ENCODE measurements around the gene SMIM28.

SMIM28 gene

GRCh38 chr6:138393871-138394783 is 16.4 kb downstream of the SMIM28 start:
- H3K36me3 Mint-ChIP-seq: no peaks in the 10 kb centered on the region
- H3K27me3 Mint-ChIP-seq: peaks cover 2% of the 10 kb centered on the region
- H3K4me3 Mint-ChIP-seq: no peak overlapping the region
- H3K27ac Mint-ChIP-seq: no peak overlapping the region
- H3K9me3 Mint-ChIP-seq: no peaks in the 10 kb centered on the region
- no peaks in the 10 kb centered on the region for H3K4me1 Mint-ChIP-seq

- H3K36me3 Mint-ChIP-seq: no peaks in the 10 kb centered on the region
- peaks cover 2% of the 10 kb centered on the region for H3K27me3 Mint-ChIP-seq
- no peaks in the 10 kb centered on the region for H3K4me1 Mint-ChIP-seq
- no peak overlapping the region for H3K4me3 Mint-ChIP-seq
- H3K27ac Mint-ChIP-seq: no peak overlapping the region
- no peaks in the 10 kb centered on the region for H3K9me3 Mint-ChIP-seq
Measured at GRCh38 chr6:138396709-138397108, 19.0 kb downstream of the SMIM28 start.

- no peaks in the 10 kb centered on the region for H3K4me1 Mint-ChIP-seq
- no peaks in the 10 kb centered on the region for H3K36me3 Mint-ChIP-seq
- H3K9me3 Mint-ChIP-seq: no peaks in the 10 kb centered on the region
- H3K27me3 Mint-ChIP-seq: no peaks in the 10 kb centered on the region
- H3K27ac Mint-ChIP-seq: no peak overlapping the region
- H3K4me3 Mint-ChIP-seq: no peak overlapping the region
Measured at GRCh38 chr6:138397128-138398122, 19.7 kb downstream of the SMIM28 start.

GRCh38 chr6:138400326-138400725 is 22.6 kb downstream of the SMIM28 start:
- H3K9me3 Mint-ChIP-seq: no peaks in the 10 kb centered on the region
- H3K27ac Mint-ChIP-seq: no peak overlapping the region
- H3K4me3 Mint-ChIP-seq: no peak overlapping the region
- no peaks in the 10 kb centered on the region for H3K27me3 Mint-ChIP-seq
- peaks cover 5% of the 10 kb centered on the region for H3K4me1 Mint-ChIP-seq
- H3K36me3 Mint-ChIP-seq: no peaks in the 10 kb centered on the region

- H3K9me3 Mint-ChIP-seq: no peaks in the 10 kb centered on the region
- H3K27me3 Mint-ChIP-seq: no peaks in the 10 kb centered on the region
- H3K4me3 Mint-ChIP-seq: no peak overlapping the region
- H3K27ac Mint-ChIP-seq: no peak overlapping the region
- no peaks in the 10 kb centered on the region for H3K36me3 Mint-ChIP-seq
- peaks cover 15% of the 10 kb centered on the region for H3K4me1 Mint-ChIP-seq
Measured at GRCh38 chr6:138401960-138402837, 24.5 kb downstream of the SMIM28 start.

- H3K4me3 Mint-ChIP-seq: peak overlapping the region; percentile 74
- H3K36me3 Mint-ChIP-seq: no peaks in the 10 kb centered on the region
- no peak overlapping the region for H3K27ac Mint-ChIP-seq
- H3K4me1 Mint-ChIP-seq: peaks cover 15% of the 10 kb centered on the region
- no peaks in the 10 kb centered on the region for H3K9me3 Mint-ChIP-seq
- H3K27me3 Mint-ChIP-seq: no peaks in the 10 kb centered on the region
Measured at GRCh38 chr6:138402838-138403187, 25.1 kb downstream of the SMIM28 start.

GRCh38 chr6:138403324-138403800 is 25.7 kb downstream of the SMIM28 start:
- no peaks in the 10 kb centered on the region for H3K27me3 Mint-ChIP-seq
- peaks cover 18% of the 10 kb centered on the region for H3K4me1 Mint-ChIP-seq
- H3K9me3 Mint-ChIP-seq: no peaks in the 10 kb centered on the region
- no peaks in the 10 kb centered on the region for H3K36me3 Mint-ChIP-seq
- peak overlapping the region; percentile 74 for H3K4me3 Mint-ChIP-seq
- peak overlapping the region; percentile 35 for H3K27ac Mint-ChIP-seq

GRCh38 chr6:138403801-138404665 is 26.3 kb downstream of the SMIM28 start, which contains the start of gene HEBP2:
Gene HEBP2, plus strand, starts transcription at chr6:138404223. Its CDS starts 273 bp downstream, at chr6:138404496.
- Mint-ChIP-seq H3K27ac (peak within 1 kb of the TSS; percentile 71), H3K4me3 (peak within 1 kb of the TSS; percentile 81), H3K36me3 (peaks cover 4% of the 10 kb centered on the region), H3K27me3 (no peaks in the 10 kb centered on the region), H3K9me3 (no peaks in the 10 kb centered on the region), H3K4me1 (peaks cover 22% of the 10 kb centered on the region)

GRCh38 chr6:138404666-138405337 is 27.1 kb downstream of the SMIM28 start:
- Mint-ChIP-seq H3K27me3 (no peaks in the 10 kb centered on the region), H3K36me3 (peaks cover 9% of the 10 kb centered on the region), H3K27ac (peak overlapping the region; percentile 71), H3K4me3 (peak overlapping the region; percentile 81), H3K4me1 (peaks cover 29% of the 10 kb centered on the region), H3K9me3 (no peaks in the 10 kb centered on the region)

- Mint-ChIP-seq H3K27ac (peak overlapping the region; percentile 33), H3K27me3 (no peaks in the 10 kb centered on the region), H3K4me1 (peaks cover 32% of the 10 kb centered on the region), H3K4me3 (peak overlapping the region; percentile 6), H3K36me3 (peaks cover 11% of the 10 kb centered on the region), H3K9me3 (no peaks in the 10 kb centered on the region)
Measured at GRCh38 chr6:138405816-138406413, 28.2 kb downstream of the SMIM28 start.

GRCh38 chr6:138406443-138406842 is 28.7 kb downstream of the SMIM28 start:
- Mint-ChIP-seq H3K36me3 (peaks cover 15% of the 10 kb centered on the region), H3K27me3 (no peaks in the 10 kb centered on the region), H3K4me3 (no peak overlapping the region), H3K27ac (peak overlapping the region; percentile 33), H3K4me1 (peaks cover 37% of the 10 kb centered on the region), H3K9me3 (no peaks in the 10 kb centered on the region)

GRCh38 chr6:138410048-138410735 is 32.5 kb downstream of the SMIM28 start:
- Mint-ChIP-seq H3K27me3 (no peaks in the 10 kb centered on the region), H3K4me1 (peaks cover 34% of the 10 kb centered on the region), H3K4me3 (no peak overlapping the region), H3K36me3 (peaks cover 23% of the 10 kb centered on the region), H3K9me3 (no peaks in the 10 kb centered on the region), H3K27ac (no peak overlapping the region)
